HEK293 (cell line): Measurements from ENCODE around the gene NCEH1.
A peak's percentile ranks its signal among the peaks of the same experiment; 100 is the strongest.

Experiments used
- CTCF ChIA-PET: fragments of 350-600 bp; formaldehyde crosslinking; extraction: SDS; loops from one replicate; lab custom pipeline; 2021; ENCODE audit warnings: antibody characterized with exemption; lab: Yijun Ruan, JAX
- POLR2A ChIA-PET: fragments of 300-600 bp; formaldehyde crosslinking; extraction: SDS; loops from one replicate; lab custom pipeline; 2020; ENCODE audit warnings: antibody characterized with exemption, inconsistent platforms; lab: Yijun Ruan, JAX
- H3K27ac ChIP-seq: fragments of 200-500 bp; sonication (Bioruptor generic); 2 replicates; pipeline ENCODE4 v1.5.1; 2014; ENCODE audit warnings: low read depth, low read length, control low read depth, inconsistent platforms; ENCODE audit errors: extremely low read depth
- H3K36me3 ChIP-seq, 2 experiments: fragments of 200-500 bp in 1 of 2; sonication (Bioruptor generic) in 1 of 2; 1 replicate in 1 of 2; 2 replicates in 1 of 2; pipeline ENCODE4 v1.5.1; 2014 to 2017; ENCODE audit warnings: inconsistent platforms in 2 of 2, low read length in 2 of 2; ENCODE audit not compliant: control insufficient read depth in 2 of 2, insufficient read depth in 1 of 2
- H3K4me1 ChIP-seq: fragments of 200-500 bp; sonication (Bioruptor generic); 2 replicates; pipeline ENCODE4 v1.5.1; 2014; ENCODE audit warnings: mild to moderate bottlenecking, low read length, inconsistent platforms; ENCODE audit not compliant: control insufficient read depth, insufficient read depth
- H3K4me3 ChIP-seq: 2 replicates; pipeline ENCODE4 v1.5.1; 2011; ENCODE audit warnings: low read depth, mild to moderate bottlenecking, control low read depth, low read length, moderate library complexity
- H3K9me3 ChIP-seq: fragments of 200-500 bp; sonication (Bioruptor generic); 2 replicates; pipeline ENCODE4 v1.5.1; 2014; ENCODE audit warnings: low read depth, low read length, inconsistent platforms; ENCODE audit not compliant: control insufficient read depth, insufficient read depth
- GLIS1 ChIP-seq: fragments of 450-650 bp; formaldehyde crosslinking; IDR thresholded peaks from 2 replicates; pipeline ENCODE4 v1.5.1; 2016; ENCODE audit warnings: missing biosample characterization, missing genetic modification characterization
- OVOL3 ChIP-seq: fragments of 450-650 bp; formaldehyde crosslinking; IDR thresholded peaks from 2 replicates; pipeline ENCODE4 v1.5.1; 2016; ENCODE audit warnings: missing biosample characterization, missing genetic modification characterization
- ZBTB10 ChIP-seq: fragments of 450-650 bp; formaldehyde crosslinking; IDR thresholded peaks from 2 replicates; pipeline ENCODE4 v1.5.1; 2016; ENCODE audit warnings: missing biosample characterization, missing genetic modification characterization
- ZBTB20 ChIP-seq: fragments of 450-650 bp; formaldehyde crosslinking; IDR thresholded peaks from 2 replicates; pipeline ENCODE4 v1.5.1; 2016; ENCODE audit warnings: missing biosample characterization, missing genetic modification characterization
- ZNF138 ChIP-seq: fragments of 450-650 bp; formaldehyde crosslinking; IDR thresholded peaks from 2 replicates; pipeline ENCODE4 v1.5.1; 2016; ENCODE audit warnings: missing biosample characterization, missing genetic modification characterization, borderline replicate concordance
- ZNF148 ChIP-seq: fragments of 450-650 bp; formaldehyde crosslinking; IDR thresholded peaks from 2 replicates; pipeline ENCODE4 v1.5.0; 2017; ENCODE audit warnings: missing biosample characterization, missing genetic modification characterization, borderline replicate concordance
- ZNF16 ChIP-seq: fragments of 450-650 bp; formaldehyde crosslinking; IDR thresholded peaks from 2 replicates; pipeline ENCODE4 v1.5.1; 2016; ENCODE audit warnings: low read depth, missing biosample characterization, missing genetic modification characterization
- ZNF184 ChIP-seq: fragments of 450-650 bp; IDR thresholded peaks from 2 replicates; pipeline ENCODE4 v1.5.1; 2018; ENCODE audit warnings: missing biosample characterization, mild to moderate bottlenecking, missing genetic modification characterization
- ZNF223 ChIP-seq: fragments of 450-650 bp; formaldehyde crosslinking; IDR thresholded peaks from 2 replicates; pipeline ENCODE4 v1.5.1; 2016; ENCODE audit warnings: missing biosample characterization, missing genetic modification characterization
- ZNF266 ChIP-seq: fragments of 450-650 bp; formaldehyde crosslinking; IDR thresholded peaks from 2 replicates; pipeline ENCODE4 v1.5.1; 2016; ENCODE audit warnings: missing biosample characterization, missing genetic modification characterization, low read depth
- ZNF274 ChIP-seq, 2 experiments: fragments of 200-500 bp in 1 of 2; fragments of 450-650 bp in 1 of 2; sonication (Bioruptor generic) in 1 of 2; formaldehyde crosslinking in 1 of 2; IDR thresholded peaks; 2 replicates each; pipeline versions ENCODE4 v1.5.1 to v1.6.1; 2014 to 2016; ENCODE audit warnings: borderline replicate concordance in 1 of 2, inconsistent platforms in 1 of 2, low read length in 1 of 2, missing biosample characterization in 1 of 2, missing genetic modification characterization in 1 of 2
- ZNF341 ChIP-seq: fragments of 450-650 bp; formaldehyde crosslinking; IDR thresholded peaks from 2 replicates; pipeline ENCODE4; 2016; ENCODE audit warnings: low read depth, missing biosample characterization, missing genetic modification characterization
- ZNF404 ChIP-seq: fragments of 450-650 bp; formaldehyde crosslinking; IDR thresholded peaks from 2 replicates; pipeline ENCODE4 v1.5.1; 2017; ENCODE audit warnings: missing biosample characterization, missing genetic modification characterization
- ZNF416 ChIP-seq: fragments of 450-650 bp; formaldehyde crosslinking; IDR thresholded peaks from 2 replicates; pipeline ENCODE4 v1.5.1; 2016; ENCODE audit warnings: missing biosample characterization, missing genetic modification characterization
- ZNF426 ChIP-seq: fragments of 450-650 bp; formaldehyde crosslinking; IDR thresholded peaks from 2 replicates; pipeline ENCODE4 v1.5.1; 2017; ENCODE audit warnings: missing biosample characterization, missing genetic modification characterization, mild to moderate bottlenecking, inconsistent platforms, moderate library complexity
- ZNF529 ChIP-seq: fragments of 450-650 bp; formaldehyde crosslinking; IDR thresholded peaks from 2 replicates; pipeline ENCODE4 v1.5.1; 2017; ENCODE audit warnings: missing genetic modification characterization, missing biosample characterization; ENCODE audit not compliant: insufficient replicate concordance
- ZNF624 ChIP-seq: fragments of 450-650 bp; formaldehyde crosslinking; IDR thresholded peaks from 2 replicates; pipeline ENCODE4 v1.5.1; 2017; ENCODE audit warnings: missing biosample characterization, missing genetic modification characterization
- ZNF660 ChIP-seq: fragments of 450-650 bp; IDR thresholded peaks from 2 replicates; pipeline ENCODE4 v1.5.1; 2018; ENCODE audit warnings: missing biosample characterization, mild to moderate bottlenecking, missing genetic modification characterization
- ZNF670 ChIP-seq: fragments of 450-650 bp; formaldehyde crosslinking; IDR thresholded peaks from 2 replicates; pipeline ENCODE4 v1.5.1; 2016; ENCODE audit warnings: missing biosample characterization, missing genetic modification characterization, low read depth
- ZNF777 ChIP-seq: fragments of 450-650 bp; formaldehyde crosslinking; IDR thresholded peaks from 2 replicates; pipeline ENCODE4 v1.5.1; 2017; ENCODE audit warnings: missing biosample characterization, missing genetic modification characterization, borderline replicate concordance

The NCEH1 gene

GRCh38 chr3:172653004-172653572 is 57.8 kb downstream of the NCEH1 start:
- Histone ChIP-seq H3K27ac (no peak overlapping the region), H3K4me1 (0 out of 2 replicates have a peak, but pooled peaks cover under 1% of the 10 kb centered on the region), H3K36me3 (no peaks in the 10 kb centered on the region), H3K9me3 (no peaks in the 10 kb centered on the region), H3K4me3 (no peak overlapping the region)
- POLR2A ChIA-PET, result no interaction called here
- CTCF ChIA-PET, result interaction anchor here (0.5 to 1.6 kb wide), 4 partner anchors 14 to 58 kb away, joined by 3 to 6 read pairs (median 4); no protein-coding TSS in a partner anchor
- TF ChIP-seq ZNF16 (tag by site-specific recombination) (no peak), ZNF529 (no peak), GLIS1 (tag by site-specific recombination) (peak; percentile 75), ZNF138 (tag by site-specific recombination) (no peak), ZNF404 (tag by site-specific recombination) (no peak), ZNF426 (tag by site-specific recombination) (no peak), ZNF777 (tag by site-specific recombination) (no peak), ZNF148 (no peak)

- Histone ChIP-seq H3K4me3 (no peak overlapping the region), H3K4me1 (peaks cover 2% of the 10 kb centered on the region), H3K9me3 (no peaks in the 10 kb centered on the region), H3K27ac (no peak overlapping the region), H3K36me3 (no peaks in the 10 kb centered on the region)
- TF ChIP-seq ZNF670 (tag by site-specific recombination) (no peak), ZNF223 (tag by site-specific recombination) (no peak)
- ChIA-PET CTCF (interaction anchor here (0.7 to 1.2 kb wide), 3 partner anchors 16 to 164 kb away, joined by 3 read pairs; no protein-coding TSS in a partner anchor), POLR2A (no interaction called here)
Measured at GRCh38 chr3:172651936-172652625, 58.8 kb downstream of the NCEH1 start.

GRCh38 chr3:172649987-172650386 is 60.9 kb downstream of the NCEH1 start:
- no peak overlapping the region for H3K4me3 ChIP-seq

More at GRCh38 chr3:172649987-172650386, 60.9 kb downstream of the NCEH1 start:
- ChIA-PET CTCF (no interaction called here), POLR2A (no interaction called here)
- Histone ChIP-seq H3K4me1 (peaks cover 7% of the 10 kb centered on the region), H3K9me3 (no peaks in the 10 kb centered on the region), H3K27ac (no peak overlapping the region), H3K36me3 (no peaks in the 10 kb centered on the region)
- TF ChIP-seq OVOL3 (no peak), ZBTB20 (tag by site-specific recombination) (no peak), ZNF416 (tag by site-specific recombination) (no peak), ZNF274 (IDR thresholded peaks at IDR 0.05; ENCODE audit: low read length) (no peak), ZNF274 (tag by site-specific recombination; IDR thresholded peaks at IDR 0.05; ENCODE audit: borderline replicate concordance) (no peak), ZNF184 (tag by site-specific recombination) (no peak), ZBTB10 (no peak), ZNF266 (tag by site-specific recombination) (no peak), ZNF660 (no peak), ZNF341 (tag by site-specific recombination) (no peak), ZNF624 (no peak)
